HEK293 (cell line): ENCODE results near the gene DSTN.

Experiments used
- CTCF ChIA-PET: fragments of 350-600 bp; formaldehyde crosslinking; extraction: SDS; loops from one replicate; lab custom pipeline; 2021; ENCODE audit warnings: antibody characterized with exemption; lab: Yijun Ruan, JAX
- POLR2A ChIA-PET: fragments of 300-600 bp; formaldehyde crosslinking; extraction: SDS; loops from one replicate; lab custom pipeline; 2020; ENCODE audit warnings: antibody characterized with exemption, inconsistent platforms; lab: Yijun Ruan, JAX
- H3K27ac ChIP-seq: fragments of 200-500 bp; sonication (Bioruptor generic); 2 replicates; pipeline ENCODE4 v1.5.1; 2014; ENCODE audit warnings: low read depth, low read length, control low read depth, inconsistent platforms; ENCODE audit errors: extremely low read depth
- H3K36me3 ChIP-seq, 2 experiments: fragments of 200-500 bp in 1 of 2; sonication (Bioruptor generic) in 1 of 2; 1 replicate in 1 of 2; 2 replicates in 1 of 2; pipeline ENCODE4 v1.5.1; 2014 to 2017; ENCODE audit warnings: inconsistent platforms in 2 of 2, low read length in 2 of 2; ENCODE audit not compliant: control insufficient read depth in 2 of 2, insufficient read depth in 1 of 2
- H3K4me1 ChIP-seq: fragments of 200-500 bp; sonication (Bioruptor generic); 2 replicates; pipeline ENCODE4 v1.5.1; 2014; ENCODE audit warnings: mild to moderate bottlenecking, low read length, inconsistent platforms; ENCODE audit not compliant: control insufficient read depth, insufficient read depth
- H3K4me3 ChIP-seq: 2 replicates; pipeline ENCODE4 v1.5.1; 2011; ENCODE audit warnings: low read depth, mild to moderate bottlenecking, control low read depth, low read length, moderate library complexity
- H3K9me3 ChIP-seq: fragments of 200-500 bp; sonication (Bioruptor generic); 2 replicates; pipeline ENCODE4 v1.5.1; 2014; ENCODE audit warnings: low read depth, low read length, inconsistent platforms; ENCODE audit not compliant: control insufficient read depth, insufficient read depth
- KLF16 ChIP-seq: fragments of 450-650 bp; formaldehyde crosslinking; IDR thresholded peaks from 2 replicates; pipeline ENCODE4 v1.5.1; 2017; ENCODE audit warnings: missing biosample characterization, missing genetic modification characterization
- KLF9 ChIP-seq: fragments of 450-650 bp; formaldehyde crosslinking; IDR thresholded peaks from 2 replicates; pipeline ENCODE4 v1.5.1; 2016; ENCODE audit warnings: missing biosample characterization, missing genetic modification characterization, low read depth
- MZF1 ChIP-seq: fragments of 450-650 bp; formaldehyde crosslinking; IDR thresholded peaks from 2 replicates; pipeline ENCODE4 v1.5.1; 2017; ENCODE audit warnings: missing biosample characterization, missing genetic modification characterization, borderline replicate concordance
- TCF7L2 ChIP-seq: IDR thresholded peaks from 2 replicates; pipeline ENCODE4 v1.6.1; 2011; ENCODE audit warnings: low read depth, mild to moderate bottlenecking, inconsistent platforms, low read length, moderate library complexity, borderline replicate concordance
- TRIM28 ChIP-seq: IDR thresholded peaks from 2 replicates; pipeline ENCODE4 v1.6.1; 2011; ENCODE audit warnings: low read length, control low read depth, borderline replicate concordance
- ZBTB20 ChIP-seq: fragments of 450-650 bp; formaldehyde crosslinking; IDR thresholded peaks from 2 replicates; pipeline ENCODE4 v1.5.1; 2016; ENCODE audit warnings: missing biosample characterization, missing genetic modification characterization
- ZNF10 ChIP-seq: fragments of 450-650 bp; formaldehyde crosslinking; IDR thresholded peaks from 2 replicates; pipeline ENCODE4 v1.5.1; 2017; ENCODE audit warnings: missing biosample characterization, missing genetic modification characterization
- ZNF324 ChIP-seq: fragments of 450-650 bp; formaldehyde crosslinking; IDR thresholded peaks from 2 replicates; pipeline ENCODE4 v1.5.1; 2016; ENCODE audit warnings: missing biosample characterization, missing genetic modification characterization
- ZNF362 ChIP-seq: fragments of 450-650 bp; formaldehyde crosslinking; IDR thresholded peaks from 2 replicates; pipeline ENCODE4 v1.5.1; 2016; ENCODE audit warnings: missing biosample characterization, missing genetic modification characterization
- ZNF423 ChIP-seq: fragments of 450-650 bp; formaldehyde crosslinking; IDR thresholded peaks from 2 replicates; pipeline ENCODE4 v1.5.1; 2016; ENCODE audit warnings: missing biosample characterization, missing genetic modification characterization
- ZNF513 ChIP-seq: fragments of 450-650 bp; IDR thresholded peaks from 2 replicates; pipeline ENCODE4 v1.5.1; 2018; ENCODE audit warnings: missing biosample characterization, missing genetic modification characterization
- ZNF521 ChIP-seq: fragments of 450-650 bp; formaldehyde crosslinking; IDR thresholded peaks from 2 replicates; pipeline ENCODE4 v1.5.1; 2017; ENCODE audit warnings: missing biosample characterization, mild to moderate bottlenecking, missing genetic modification characterization
- ZNF529 ChIP-seq: fragments of 450-650 bp; formaldehyde crosslinking; IDR thresholded peaks from 2 replicates; pipeline ENCODE4 v1.5.1; 2017; ENCODE audit warnings: missing genetic modification characterization, missing biosample characterization; ENCODE audit not compliant: insufficient replicate concordance
- ZNF544 ChIP-seq: fragments of 450-650 bp; formaldehyde crosslinking; IDR thresholded peaks from 2 replicates; pipeline ENCODE4 v1.5.0; 2017; ENCODE audit warnings: missing biosample characterization, missing genetic modification characterization
- ZNF555 ChIP-seq: fragments of 450-650 bp; formaldehyde crosslinking; conservative IDR thresholded peaks from 2 replicates; pipeline ENCODE4 v1.5.1; 2017; ENCODE audit warnings: missing biosample characterization, mild to moderate bottlenecking, missing genetic modification characterization, inconsistent platforms
- ZNF654 ChIP-seq: fragments of 450-650 bp; formaldehyde crosslinking; IDR thresholded peaks from 2 replicates; pipeline ENCODE4 v1.5.1; 2016; ENCODE audit warnings: low read depth, missing biosample characterization, missing genetic modification characterization
- ZNF768 ChIP-seq: fragments of 450-650 bp; formaldehyde crosslinking; IDR thresholded peaks from 2 replicates; pipeline ENCODE4 v1.5.1; 2018; ENCODE audit warnings: missing biosample characterization, mild to moderate bottlenecking, missing genetic modification characterization
- ZNF791 ChIP-seq: fragments of 450-650 bp; formaldehyde crosslinking; IDR thresholded peaks from 2 replicates; pipeline ENCODE4 v1.5.1; 2016; ENCODE audit warnings: missing biosample characterization, missing genetic modification characterization
- TF ChIP-seq, protein P1 (sequence below): fragments of 450-650 bp; formaldehyde crosslinking; IDR thresholded peaks from 2 replicates; pipeline ENCODE4 v1.5.1; 2016; ENCODE audit warnings: missing biosample characterization, missing genetic modification characterization
- TF ChIP-seq, protein P2 (sequence below): fragments of 450-650 bp; formaldehyde crosslinking; IDR thresholded peaks from 2 replicates; pipeline ENCODE4 v1.5.1; 2017; ENCODE audit warnings: missing biosample characterization, missing genetic modification characterization
- TF ChIP-seq, protein P3 (sequence below): sonication (generic); formaldehyde crosslinking; IDR thresholded peaks from 2 replicates; pipeline ENCODE4 v1.8.1; 2022; ENCODE audit warnings: mild to moderate bottlenecking, moderate library complexity, missing genetic modification reagents
- TF ChIP-seq, protein P4 (sequence below): fragments of 450-650 bp; formaldehyde crosslinking; optimal IDR thresholded peaks from 2 replicates; pipeline ENCODE3; 2016; ENCODE audit warnings: missing biosample characterization, mild to moderate bottlenecking, missing genetic modification characterization

The DSTN gene

DNA sequence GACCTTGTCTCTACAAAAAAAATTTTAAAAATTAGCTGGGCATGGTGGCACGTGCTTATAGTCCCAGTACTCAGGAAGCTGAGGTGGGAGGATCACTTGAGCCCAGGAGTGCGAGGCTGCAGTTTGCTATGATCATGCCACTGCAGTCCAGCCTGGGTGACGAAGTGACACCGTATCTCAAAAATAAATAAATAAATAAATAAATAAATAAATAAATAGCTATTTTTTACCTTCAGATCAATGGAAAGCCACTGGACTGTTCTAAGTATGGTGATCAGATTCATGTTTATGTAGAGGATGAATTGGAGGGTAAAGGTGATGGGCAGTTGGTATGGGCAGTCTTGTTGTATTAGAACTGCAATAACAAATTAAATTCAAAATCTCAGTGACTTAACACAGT, 24.0 kb downstream of the DSTN start (continued):
- TF ChIP-seq ZNF555 (tag by site-specific recombination), result peak; percentile 51
- TF ChIP-seq ZNF654 (tag by site-specific recombination), result peak; percentile 25; the same call in 1 of the 2 replicates
- TF ChIP-seq ZNF791 (tag by site-specific recombination), result no peak
- no peak for TF ChIP-seq ZNF521 (tag by site-specific recombination)

DNA sequence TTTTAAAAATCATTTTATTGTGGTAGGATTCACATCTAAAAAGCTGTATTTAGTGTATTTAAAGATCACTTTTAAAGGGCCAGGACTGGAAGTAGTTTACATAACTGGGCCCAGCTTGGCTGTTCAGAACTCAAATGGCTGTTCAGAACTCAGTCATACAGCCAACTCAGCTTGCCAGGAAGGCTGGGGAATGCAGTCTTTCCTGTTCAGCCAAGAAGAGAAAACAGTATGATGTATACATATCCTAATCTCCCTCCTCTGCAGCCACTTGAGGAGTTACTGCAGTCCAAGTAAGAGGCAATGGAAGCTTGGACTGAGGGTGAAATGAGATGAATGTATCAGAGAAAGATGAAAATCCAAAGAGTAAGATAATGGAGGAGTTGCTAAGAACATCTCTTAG, 24.6 kb downstream of the DSTN start:
- CTCF ChIA-PET, result interaction anchor here (1.8 kb wide), 1 partner anchor 58 kb away, joined by 6 read pairs; no protein-coding TSS in a partner anchor
- POLR2A ChIA-PET, result interaction anchor here (1.9 kb wide), 1 partner anchor 24 kb away, joined by 9 read pairs; the partner anchor contains the start of gene DSTN
- H3K27ac ChIP-seq, result no peak overlapping the region

More for the DNA sequence above, 24.6 kb downstream of the DSTN start:
- Histone ChIP-seq H3K36me3 (peaks cover 0 to 8% of the 10 kb centered on the region in 2 experiments; a peak in 2 of 3 replicates), H3K4me1 (peaks cover 4% of the 10 kb centered on the region; the same call in 1 of the 2 replicates), H3K4me3 (no peak overlapping the region), H3K9me3 (no peaks in the 10 kb centered on the region)
- TF ChIP-seq TCF7L2 (no peak), ZNF362 (tag by site-specific recombination) (no peak), ZNF544 (tag by site-specific recombination) (no peak), ZBTB20 (tag by site-specific recombination) (no peak), ZNF423 (tag by site-specific recombination) (no peak), KLF16 (tag by site-specific recombination) (no peak), ZNF324 (tag by site-specific recombination) (no peak), ZNF513 (tag by site-specific recombination) (no peak), ZNF768 (tag by site-specific recombination) (no peak), ZNF10 (tag by site-specific recombination) (no peak), KLF9 (tag by site-specific recombination) (no peak), ZNF529 (tag by site-specific recombination) (no peak), TRIM28 (no peak), MZF1 (tag by site-specific recombination) (no peak)
- TF ChIP-seq, protein P1, sequence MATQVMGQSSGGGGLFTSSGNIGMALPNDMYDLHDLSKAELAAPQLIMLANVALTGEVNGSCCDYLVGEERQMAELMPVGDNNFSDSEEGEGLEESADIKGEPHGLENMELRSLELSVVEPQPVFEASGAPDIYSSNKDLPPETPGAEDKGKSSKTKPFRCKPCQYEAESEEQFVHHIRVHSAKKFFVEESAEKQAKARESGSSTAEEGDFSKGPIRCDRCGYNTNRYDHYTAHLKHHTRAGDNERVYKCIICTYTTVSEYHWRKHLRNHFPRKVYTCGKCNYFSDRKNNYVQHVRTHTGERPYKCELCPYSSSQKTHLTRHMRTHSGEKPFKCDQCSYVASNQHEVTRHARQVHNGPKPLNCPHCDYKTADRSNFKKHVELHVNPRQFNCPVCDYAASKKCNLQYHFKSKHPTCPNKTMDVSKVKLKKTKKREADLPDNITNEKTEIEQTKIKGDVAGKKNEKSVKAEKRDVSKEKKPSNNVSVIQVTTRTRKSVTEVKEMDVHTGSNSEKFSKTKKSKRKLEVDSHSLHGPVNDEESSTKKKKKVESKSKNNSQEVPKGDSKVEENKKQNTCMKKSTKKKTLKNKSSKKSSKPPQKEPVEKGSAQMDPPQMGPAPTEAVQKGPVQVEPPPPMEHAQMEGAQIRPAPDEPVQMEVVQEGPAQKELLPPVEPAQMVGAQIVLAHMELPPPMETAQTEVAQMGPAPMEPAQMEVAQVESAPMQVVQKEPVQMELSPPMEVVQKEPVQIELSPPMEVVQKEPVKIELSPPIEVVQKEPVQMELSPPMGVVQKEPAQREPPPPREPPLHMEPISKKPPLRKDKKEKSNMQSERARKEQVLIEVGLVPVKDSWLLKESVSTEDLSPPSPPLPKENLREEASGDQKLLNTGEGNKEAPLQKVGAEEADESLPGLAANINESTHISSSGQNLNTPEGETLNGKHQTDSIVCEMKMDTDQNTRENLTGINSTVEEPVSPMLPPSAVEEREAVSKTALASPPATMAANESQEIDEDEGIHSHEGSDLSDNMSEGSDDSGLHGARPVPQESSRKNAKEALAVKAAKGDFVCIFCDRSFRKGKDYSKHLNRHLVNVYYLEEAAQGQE (tag by site-specific recombination), result no peak
- TF ChIP-seq, protein P2, sequence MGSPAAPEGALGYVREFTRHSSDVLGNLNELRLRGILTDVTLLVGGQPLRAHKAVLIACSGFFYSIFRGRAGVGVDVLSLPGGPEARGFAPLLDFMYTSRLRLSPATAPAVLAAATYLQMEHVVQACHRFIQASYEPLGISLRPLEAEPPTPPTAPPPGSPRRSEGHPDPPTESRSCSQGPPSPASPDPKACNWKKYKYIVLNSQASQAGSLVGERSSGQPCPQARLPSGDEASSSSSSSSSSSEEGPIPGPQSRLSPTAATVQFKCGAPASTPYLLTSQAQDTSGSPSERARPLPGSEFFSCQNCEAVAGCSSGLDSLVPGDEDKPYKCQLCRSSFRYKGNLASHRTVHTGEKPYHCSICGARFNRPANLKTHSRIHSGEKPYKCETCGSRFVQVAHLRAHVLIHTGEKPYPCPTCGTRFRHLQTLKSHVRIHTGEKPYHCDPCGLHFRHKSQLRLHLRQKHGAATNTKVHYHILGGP (tag by site-specific recombination), result no peak
- TF ChIP-seq, protein P3, sequence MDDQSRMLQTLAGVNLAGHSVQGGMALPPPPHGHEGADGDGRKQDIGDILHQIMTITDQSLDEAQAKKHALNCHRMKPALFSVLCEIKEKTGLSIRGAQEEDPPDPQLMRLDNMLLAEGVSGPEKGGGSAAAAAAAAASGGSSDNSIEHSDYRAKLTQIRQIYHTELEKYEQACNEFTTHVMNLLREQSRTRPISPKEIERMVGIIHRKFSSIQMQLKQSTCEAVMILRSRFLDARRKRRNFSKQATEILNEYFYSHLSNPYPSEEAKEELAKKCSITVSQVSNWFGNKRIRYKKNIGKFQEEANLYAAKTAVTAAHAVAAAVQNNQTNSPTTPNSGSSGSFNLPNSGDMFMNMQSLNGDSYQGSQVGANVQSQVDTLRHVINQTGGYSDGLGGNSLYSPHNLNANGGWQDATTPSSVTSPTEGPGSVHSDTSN, result no peak
- TF ChIP-seq, protein P4, sequence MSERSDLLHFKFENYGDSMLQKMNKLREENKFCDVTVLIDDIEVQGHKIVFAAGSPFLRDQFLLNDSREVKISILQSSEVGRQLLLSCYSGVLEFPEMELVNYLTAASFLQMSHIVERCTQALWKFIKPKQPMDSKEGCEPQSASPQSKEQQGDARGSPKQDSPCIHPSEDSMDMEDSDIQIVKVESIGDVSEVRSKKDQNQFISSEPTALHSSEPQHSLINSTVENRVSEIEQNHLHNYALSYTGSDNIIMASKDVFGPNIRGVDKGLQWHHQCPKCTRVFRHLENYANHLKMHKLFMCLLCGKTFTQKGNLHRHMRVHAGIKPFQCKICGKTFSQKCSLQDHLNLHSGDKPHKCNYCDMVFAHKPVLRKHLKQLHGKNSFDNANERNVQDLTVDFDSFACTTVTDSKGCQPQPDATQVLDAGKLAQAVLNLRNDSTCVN (tag by site-specific recombination), result no peak
